GM12878 (cell line): ENCODE results near the gene PRC1. TPM values are rescaled to one million over a fixed set of nuclear protein-coding genes. Genes with fewer than 3 reads are reported as not detected.

Experiments
- BHLHE40 ChIP-seq, 2 experiments: fragments of 450-650 bp in 1 of 2; IDR thresholded peaks; 2 replicates each; pipeline ENCODE4 v1.6.1; 2011 to 2017; ENCODE audit warnings: low read depth in 2 of 2, borderline replicate concordance in 1 of 2, improper control_type of control experiment in 1 of 2, low read length in 1 of 2, mild to moderate bottlenecking in 1 of 2
- CBX5 ChIP-seq: sonication (generic); IDR thresholded peaks from 2 replicates; pipeline ENCODE4 v1.6.1; 2016; ENCODE audit warnings: low read depth, moderate library complexity, mild to moderate bottlenecking, inconsistent platforms
- GATAD2B ChIP-seq: fragments of 450-650 bp; conservative IDR thresholded peaks from 2 replicates; pipeline ENCODE4 v1.6.1; 2017; ENCODE audit warnings: low read depth, mild to moderate bottlenecking, moderate library complexity
- JUNB ChIP-seq: IDR thresholded peaks from 2 replicates; pipeline ENCODE4 v1.6.1; 2016; ENCODE audit warnings: antibody characterized with exemption, mild to moderate bottlenecking
- LARP7 ChIP-seq: fragments of 450-650 bp; IDR thresholded peaks from 2 replicates; pipeline ENCODE4 v1.6.1; 2017; ENCODE audit warnings: mild to moderate bottlenecking
- MEF2B ChIP-seq: fragments of 450-650 bp; IDR thresholded peaks from 2 replicates; pipeline ENCODE4 v1.6.1; 2018; ENCODE audit warnings: mild to moderate bottlenecking, moderate library complexity; ENCODE audit not compliant: partially characterized antibody, poor library complexity, severe bottlenecking
- NBN ChIP-seq: fragments of 450-650 bp; IDR thresholded peaks from 2 replicates; pipeline ENCODE4 v1.6.1; 2016
- NR2F1 ChIP-seq: fragments of 450-650 bp; conservative IDR thresholded peaks from 2 replicates; pipeline ENCODE4 v1.6.1; 2017; ENCODE audit warnings: mild to moderate bottlenecking
- PAX8 ChIP-seq: fragments of 450-650 bp; IDR thresholded peaks from 2 replicates; pipeline ENCODE4 v1.6.1; 2017; ENCODE audit warnings: mild to moderate bottlenecking, moderate library complexity
- polyA plus RNA-seq, 11 experiments: library from polyadenylated mRNA; depleted of rRNA in 4 of 11; unstranded in 6 of 11; stranded (reverse) in 5 of 11; fragments of >200 nt; fragmentation: Nextera tagmentation in 4 of 11; fragmentation: Illumina TruSeq in 1 of 11; extraction: Ambion mirVana in 4 of 11; extraction: Trizol in 1 of 11; gene quantifications; 1 replicate in 1 of 11; 2 replicates in 10 of 11; pipeline versions ENCODE4 v1.2.1 to v1.2.3, GENCODE V29; 2011 to 2016; ENCODE audit warnings: inconsistent platforms in 2 of 11, missing spikeins in 2 of 11, low read depth in 1 of 11
- total RNA-seq, 4 experiments: library from RNA; depleted of rRNA in 3 of 4; stranded (reverse); fragments of >200 nt in 3 of 4; fragmentation: Illumina TruSeq in 1 of 4; extraction: Trizol in 1 of 4; gene quantifications; 2 replicates each; pipeline versions ENCODE4 v1.2.1 to v1.2.3, GENCODE V29; 2013 to 2021
- TF ChIP-seq, protein P1 (sequence below): IDR thresholded peaks from 2 replicates; pipeline ENCODE4 v1.6.1; 2011; ENCODE audit warnings: low read depth, mild to moderate bottlenecking, low read length, moderate library complexity, borderline replicate concordance; ENCODE audit errors: extremely low read depth
- TF ChIP-seq, protein P2 (sequence below): IDR thresholded peaks from 2 replicates; pipeline ENCODE4 v1.6.1; 2011; ENCODE audit warnings: mild to moderate bottlenecking, low read depth, low read length, moderate library complexity; ENCODE audit not compliant: insufficient replicate concordance
- TF ChIP-seq, protein P3 (sequence below): IDR thresholded peaks from 2 replicates; pipeline ENCODE4 v1.6.1; 2012; ENCODE audit warnings: improper control_type of control experiment, low read depth, low read length; ENCODE audit not compliant: insufficient replicate concordance

Gene PRC1
- total and polyA plus RNA-seq, 10 of the 15 experiments (the other 5 are each of a cell fraction or from before 2014, with no cell fraction given), result 100 to 241 (median 131) TPM

DNA sequence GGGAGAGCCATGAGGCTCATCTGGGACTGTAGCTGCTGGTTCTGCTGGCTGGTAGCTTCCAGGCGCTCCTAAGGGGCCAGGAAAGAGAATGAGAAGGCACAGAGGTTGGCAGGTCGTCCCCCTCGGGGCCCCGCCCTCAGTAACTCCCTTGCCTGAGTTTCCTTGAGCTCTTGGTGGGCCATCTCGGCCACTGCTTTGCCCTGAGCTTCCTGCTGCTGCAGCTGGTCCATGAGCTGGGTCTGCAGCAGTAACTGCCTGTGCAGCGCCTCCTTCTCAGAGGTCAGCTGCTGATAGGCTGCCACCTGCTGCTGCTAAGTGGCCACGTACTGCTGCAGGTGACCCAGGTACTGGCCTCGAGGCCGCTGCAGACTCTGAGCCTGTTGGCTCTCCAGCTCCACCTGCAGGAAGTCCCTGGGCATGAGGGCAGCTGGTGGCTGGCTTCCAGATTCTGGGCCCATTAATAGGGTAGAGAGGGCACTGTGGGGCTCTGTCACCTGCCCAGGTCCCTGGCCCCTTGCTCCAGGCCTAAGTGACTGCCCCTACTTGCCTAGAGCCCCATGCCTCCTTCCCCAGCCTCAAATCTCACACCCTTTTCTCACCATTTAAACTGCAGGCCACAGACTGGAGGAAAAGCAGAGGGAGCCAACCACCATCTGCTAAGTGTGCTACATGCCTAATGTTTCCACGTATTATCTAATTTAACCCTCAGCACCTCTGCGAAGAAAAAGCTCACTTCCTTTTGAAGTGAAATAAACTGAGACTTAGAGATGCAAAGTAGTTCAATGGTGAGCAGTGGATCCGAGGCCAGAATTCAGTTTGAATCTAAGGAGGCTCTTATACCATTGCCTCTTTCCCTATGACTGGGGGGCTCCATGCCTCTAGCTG, 38.8 kb upstream of the PRC1 start (continued):
- TF ChIP-seq, protein P1, sequence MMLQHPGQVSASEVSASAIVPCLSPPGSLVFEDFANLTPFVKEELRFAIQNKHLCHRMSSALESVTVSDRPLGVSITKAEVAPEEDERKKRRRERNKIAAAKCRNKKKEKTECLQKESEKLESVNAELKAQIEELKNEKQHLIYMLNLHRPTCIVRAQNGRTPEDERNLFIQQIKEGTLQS, result no peak
- TF ChIP-seq CBX5, result no peak
- no peak for TF ChIP-seq MEF2B
- TF ChIP-seq, protein P2, sequence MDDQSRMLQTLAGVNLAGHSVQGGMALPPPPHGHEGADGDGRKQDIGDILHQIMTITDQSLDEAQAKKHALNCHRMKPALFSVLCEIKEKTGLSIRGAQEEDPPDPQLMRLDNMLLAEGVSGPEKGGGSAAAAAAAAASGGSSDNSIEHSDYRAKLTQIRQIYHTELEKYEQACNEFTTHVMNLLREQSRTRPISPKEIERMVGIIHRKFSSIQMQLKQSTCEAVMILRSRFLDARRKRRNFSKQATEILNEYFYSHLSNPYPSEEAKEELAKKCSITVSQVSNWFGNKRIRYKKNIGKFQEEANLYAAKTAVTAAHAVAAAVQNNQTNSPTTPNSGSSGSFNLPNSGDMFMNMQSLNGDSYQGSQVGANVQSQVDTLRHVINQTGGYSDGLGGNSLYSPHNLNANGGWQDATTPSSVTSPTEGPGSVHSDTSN, result no peak
- TF ChIP-seq JUNB, result no peak
- peak in 1 of 2 experiments; percentile 60; a peak in 1 of 4 replicates for TF ChIP-seq BHLHE40 (IDR thresholded peaks at IDR 0.05; ENCODE audit: borderline replicate concordance in 1 of 2, low read depth in 2 of 2, low read length in 1 of 2)
- TF ChIP-seq, protein P3, sequence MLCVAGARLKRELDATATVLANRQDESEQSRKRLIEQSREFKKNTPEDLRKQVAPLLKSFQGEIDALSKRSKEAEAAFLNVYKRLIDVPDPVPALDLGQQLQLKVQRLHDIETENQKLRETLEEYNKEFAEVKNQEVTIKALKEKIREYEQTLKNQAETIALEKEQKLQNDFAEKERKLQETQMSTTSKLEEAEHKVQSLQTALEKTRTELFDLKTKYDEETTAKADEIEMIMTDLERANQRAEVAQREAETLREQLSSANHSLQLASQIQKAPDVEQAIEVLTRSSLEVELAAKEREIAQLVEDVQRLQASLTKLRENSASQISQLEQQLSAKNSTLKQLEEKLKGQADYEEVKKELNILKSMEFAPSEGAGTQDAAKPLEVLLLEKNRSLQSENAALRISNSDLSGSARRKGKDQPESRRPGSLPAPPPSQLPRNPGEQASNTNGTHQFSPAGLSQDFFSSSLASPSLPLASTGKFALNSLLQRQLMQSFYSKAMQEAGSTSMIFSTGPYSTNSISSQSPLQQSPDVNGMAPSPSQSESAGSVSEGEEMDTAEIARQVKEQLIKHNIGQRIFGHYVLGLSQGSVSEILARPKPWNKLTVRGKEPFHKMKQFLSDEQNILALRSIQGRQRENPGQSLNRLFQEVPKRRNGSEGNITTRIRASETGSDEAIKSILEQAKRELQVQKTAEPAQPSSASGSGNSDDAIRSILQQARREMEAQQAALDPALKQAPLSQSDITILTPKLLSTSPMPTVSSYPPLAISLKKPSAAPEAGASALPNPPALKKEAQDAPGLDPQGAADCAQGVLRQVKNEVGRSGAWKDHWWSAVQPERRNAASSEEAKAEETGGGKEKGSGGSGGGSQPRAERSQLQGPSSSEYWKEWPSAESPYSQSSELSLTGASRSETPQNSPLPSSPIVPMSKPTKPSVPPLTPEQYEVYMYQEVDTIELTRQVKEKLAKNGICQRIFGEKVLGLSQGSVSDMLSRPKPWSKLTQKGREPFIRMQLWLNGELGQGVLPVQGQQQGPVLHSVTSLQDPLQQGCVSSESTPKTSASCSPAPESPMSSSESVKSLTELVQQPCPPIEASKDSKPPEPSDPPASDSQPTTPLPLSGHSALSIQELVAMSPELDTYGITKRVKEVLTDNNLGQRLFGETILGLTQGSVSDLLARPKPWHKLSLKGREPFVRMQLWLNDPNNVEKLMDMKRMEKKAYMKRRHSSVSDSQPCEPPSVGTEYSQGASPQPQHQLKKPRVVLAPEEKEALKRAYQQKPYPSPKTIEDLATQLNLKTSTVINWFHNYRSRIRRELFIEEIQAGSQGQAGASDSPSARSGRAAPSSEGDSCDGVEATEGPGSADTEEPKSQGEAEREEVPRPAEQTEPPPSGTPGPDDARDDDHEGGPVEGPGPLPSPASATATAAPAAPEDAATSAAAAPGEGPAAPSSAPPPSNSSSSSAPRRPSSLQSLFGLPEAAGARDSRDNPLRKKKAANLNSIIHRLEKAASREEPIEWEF, result no peak
- TF ChIP-seq NR2F1, result no peak
- no peak for TF ChIP-seq GATAD2B
- no peak for TF ChIP-seq PAX8
- 0 out of 2 replicates have a peak, but pooled peaks have one; percentile 24 for TF ChIP-seq LARP7
- no peak for TF ChIP-seq NBN
